Trophoblast cell (in vitro differentiated cells and primary cell): ENCODE data around the gene CA4.

Source experiments
- DNase-seq, 2 donors: peaks; one replicate each; pipeline ENCODE4 v3.0.0-alpha.2; 2016
- H2AFZ ChIP-seq: 2 replicates; pipeline ENCODE4 v1.6.1; 2013; ENCODE audit warnings: low read length, moderate library complexity, mild to moderate bottlenecking; ENCODE audit not compliant: insufficient read depth, poor library complexity
- H2AK5ac ChIP-seq: 2 replicates; pipeline ENCODE4 v1.6.1; 2013; ENCODE audit warnings: mild to moderate bottlenecking, low read length
- H2BK120ac ChIP-seq: 2 replicates; pipeline ENCODE4 v1.6.1; 2013; ENCODE audit warnings: low read length, mild to moderate bottlenecking, moderate library complexity; ENCODE audit not compliant: insufficient read depth, poor library complexity
- H2BK12ac ChIP-seq: 2 replicates; pipeline ENCODE4 v1.6.1; 2013; ENCODE audit warnings: mild to moderate bottlenecking, low read length, moderate library complexity
- H2BK5ac ChIP-seq: 2 replicates; pipeline ENCODE4 v1.6.1; 2013; ENCODE audit warnings: low read length, low read depth, moderate library complexity, mild to moderate bottlenecking; ENCODE audit not compliant: poor library complexity
- H3K14ac ChIP-seq: 2 replicates; pipeline ENCODE4 v1.6.1; 2013; ENCODE audit warnings: mild to moderate bottlenecking, low read length
- H3K18ac ChIP-seq: 2 replicates; pipeline ENCODE4 v1.6.1; 2013; ENCODE audit warnings: mild to moderate bottlenecking, low read length
- H3K23ac ChIP-seq: 2 replicates; pipeline ENCODE4 v1.6.1; 2013; ENCODE audit warnings: low read length
- H3K27ac ChIP-seq: 2 replicates; pipeline ENCODE4 v1.5.1; 2013; ENCODE audit warnings: low read depth, mild to moderate bottlenecking, inconsistent platforms, low read length, moderate library complexity
- H3K27me3 ChIP-seq: 2 replicates; pipeline ENCODE4 v1.6.1; 2013; ENCODE audit warnings: inconsistent platforms, mild to moderate bottlenecking, low read length, moderate library complexity; ENCODE audit not compliant: insufficient read depth
- H3K36me3 ChIP-seq, 2 experiments: 1 replicate in 1 of 2; 2 replicates in 1 of 2; pipeline ENCODE4 v1.6.1; 2013; ENCODE audit warnings: low read length in 2 of 2, mild to moderate bottlenecking in 2 of 2, moderate library complexity in 1 of 2; ENCODE audit not compliant: insufficient read depth in 2 of 2, control insufficient read depth in 1 of 2
- H3K4ac ChIP-seq: 2 replicates; pipeline ENCODE4 v1.6.1; 2013; ENCODE audit warnings: low read depth, mild to moderate bottlenecking, low read length, moderate library complexity
- H3K4me1 ChIP-seq, 2 experiments: 1 replicate in 1 of 2; 2 replicates in 1 of 2; pipeline ENCODE4 v1.6.1; 2013; ENCODE audit warnings: low read length in 2 of 2, mild to moderate bottlenecking in 2 of 2, moderate library complexity in 1 of 2; ENCODE audit not compliant: insufficient read depth in 2 of 2, control insufficient read depth in 1 of 2
- H3K4me2 ChIP-seq: 2 replicates; pipeline ENCODE4 v1.6.1; 2013; ENCODE audit warnings: inconsistent platforms, mild to moderate bottlenecking, low read length, moderate library complexity
- H3K4me3 ChIP-seq: 2 replicates; pipeline ENCODE4 v1.5.1; 2013; ENCODE audit warnings: mild to moderate bottlenecking, low read depth, low read length, inconsistent platforms
- H3K79me1 ChIP-seq: one replicate; pipeline ENCODE4 v1.6.1; 2013; ENCODE audit warnings: low read length
- H3K79me2 ChIP-seq: 2 replicates; pipeline ENCODE4 v1.6.1; 2013; ENCODE audit warnings: low read length, mild to moderate bottlenecking; ENCODE audit not compliant: control insufficient read depth, insufficient read depth, poor library complexity
- H3K9ac ChIP-seq: 2 replicates; pipeline ENCODE4 v1.6.1; 2013; ENCODE audit warnings: mild to moderate bottlenecking, low read length
- H3K9me3 ChIP-seq: 2 replicates; pipeline ENCODE4 v1.6.1; 2013; ENCODE audit warnings: low read depth, mild to moderate bottlenecking, control low read depth, inconsistent platforms, low read length; ENCODE audit not compliant: insufficient read depth
- H4K12ac ChIP-seq: 2 replicates; pipeline ENCODE4 v1.6.1; 2013; ENCODE audit warnings: low read depth, mild to moderate bottlenecking, low read length, moderate library complexity
- H4K8ac ChIP-seq: 2 replicates; pipeline ENCODE4 v1.6.1; 2013; ENCODE audit warnings: low read depth, mild to moderate bottlenecking, low read length, moderate library complexity
- H4K91ac ChIP-seq: one replicate; pipeline ENCODE4 v1.6.1; 2013; ENCODE audit warnings: low read depth, mild to moderate bottlenecking, low read length, moderate library complexity
- WGBS: extraction: QIAGEN DNeasy Blood & Tissue Kit; methylation state at CpG from one replicate; pipeline ENCODE4 v1.1.7; 2013; ENCODE audit warnings: missing lambda C conversion rate; ENCODE audit not compliant: insufficient read length, insufficient coverage; ENCODE audit errors: extremely low coverage; 5-methylcytosine and 5-hydroxymethylcytosine counted together

The CA4 gene

GRCh38 chr17:60151355-60151754, 1.6 kb downstream of the CA4 start:
- H3K4ac ChIP-seq = no peak overlapping the region
- H3K79me2 ChIP-seq = no peaks in the 10 kb centered on the region
- WGBS = no CpG with 5 or more reads among the region's 5 CpGs
- no peak overlapping the region for H3K14ac ChIP-seq
- no peak overlapping the region for H2AK5ac ChIP-seq
- H2BK120ac ChIP-seq = no peak overlapping the region
- peaks cover 30% of the 10 kb centered on the region for H3K27me3 ChIP-seq
- no peak overlapping the region for H4K12ac ChIP-seq
- no peak overlapping the region for H3K4me2 ChIP-seq
- peaks cover 10% of the 10 kb centered on the region for H3K9me3 ChIP-seq
- no peak overlapping the region for H4K91ac ChIP-seq
- H2AFZ ChIP-seq = no peak overlapping the region
- no peak overlapping the region for H3K23ac ChIP-seq
- H3K9ac ChIP-seq = no peak overlapping the region
- no peak overlapping the region for H3K18ac ChIP-seq
- H3K4me1 ChIP-seq = peaks cover 4 to 6% of the 10 kb centered on the region in 2 experiments
- no peak overlapping the region for H3K27ac ChIP-seq
- H3K4me3 ChIP-seq = no peak overlapping the region
- DNase-seq = no peak
- H3K79me1 ChIP-seq = no peaks in the 10 kb centered on the region
- no peak overlapping the region for H2BK12ac ChIP-seq
- H4K8ac ChIP-seq = no peak overlapping the region
- no peaks in the 10 kb centered on the region for H3K36me3 ChIP-seq
- H2BK5ac ChIP-seq = no peak overlapping the region

- Histone ChIP-seq H2BK12ac (no peak overlapping the region), H3K4ac (no peak overlapping the region), H3K4me2 (no peak overlapping the region), H3K18ac (no peak overlapping the region), H3K4me3 (no peak overlapping the region), H3K4me1 (peaks cover 4 to 6% of the 10 kb centered on the region in 2 experiments), H3K27me3 (peaks cover 28% of the 10 kb centered on the region), H4K91ac (no peak overlapping the region), H2BK120ac (no peak overlapping the region), H3K9ac (no peak overlapping the region), H3K79me2 (no peaks in the 10 kb centered on the region), H4K12ac (no peak overlapping the region), H3K23ac (no peak overlapping the region), H4K8ac (no peak overlapping the region), H2AFZ (no peak overlapping the region), H3K14ac (no peak overlapping the region), H3K79me1 (no peaks in the 10 kb centered on the region), H3K27ac (no peak overlapping the region), H3K9me3 (peaks cover 6% of the 10 kb centered on the region), H3K36me3 (no peaks in the 10 kb centered on the region), H2AK5ac (no peak overlapping the region), H2BK5ac (no peak overlapping the region)
- DNase-seq = no peak
- no CpG with 5 or more reads among the region's 12 CpGs for WGBS
These were observed 4.0 kb downstream of the CA4 start for GRCh38 chr17:60153606-60154390.

GRCh38 chr17:60154616-60155426, 5.0 kb downstream of the CA4 start:
- H3K36me3 ChIP-seq = no peaks in the 10 kb centered on the region
- no peak overlapping the region for H3K4me3 ChIP-seq
- H3K4me2 ChIP-seq = no peak overlapping the region
- no peak overlapping the region for H4K91ac ChIP-seq
- no peak overlapping the region for H2BK120ac ChIP-seq
- H3K27me3 ChIP-seq = peaks cover 18% of the 10 kb centered on the region
- no peak overlapping the region for H3K27ac ChIP-seq
- no peak overlapping the region for H2BK12ac ChIP-seq
- H3K23ac ChIP-seq = no peak overlapping the region
- peaks cover under 1 to 3% of the 10 kb centered on the region in 2 experiments for H3K4me1 ChIP-seq
- no peak overlapping the region for H3K14ac ChIP-seq
- H2BK5ac ChIP-seq = no peak overlapping the region
- no peak for DNase-seq
- peaks cover 6% of the 10 kb centered on the region for H3K9me3 ChIP-seq
- no peak overlapping the region for H4K12ac ChIP-seq
- no peak overlapping the region for H2AFZ ChIP-seq
- H2AK5ac ChIP-seq = no peak overlapping the region
- no peak overlapping the region for H3K9ac ChIP-seq
- no peak overlapping the region for H3K18ac ChIP-seq
- H4K8ac ChIP-seq = no peak overlapping the region
- H3K79me2 ChIP-seq = no peaks in the 10 kb centered on the region
- no peak overlapping the region for H3K4ac ChIP-seq
- no peaks in the 10 kb centered on the region for H3K79me1 ChIP-seq
- no CpG with 5 or more reads among the region's 14 CpGs for WGBS

GRCh38 chr17:60155427-60155814, 5.6 kb downstream of the CA4 start:
- Histone ChIP-seq H3K27me3 (peaks cover 13% of the 10 kb centered on the region), H3K23ac (no peak overlapping the region), H2BK5ac (no peak overlapping the region), H3K14ac (no peak overlapping the region), H3K18ac (no peak overlapping the region), H3K9ac (no peak overlapping the region), H3K79me1 (no peaks in the 10 kb centered on the region), H4K12ac (no peak overlapping the region), H3K4me2 (no peak overlapping the region), H3K9me3 (peaks cover 6% of the 10 kb centered on the region), H3K4me1 (no peaks in the 10 kb centered on the region), H2BK12ac (no peak overlapping the region), H2BK120ac (no peak overlapping the region), H4K91ac (no peak overlapping the region), H2AFZ (no peak overlapping the region), H3K36me3 (no peaks in the 10 kb centered on the region), H3K4ac (no peak overlapping the region), H2AK5ac (no peak overlapping the region), H3K4me3 (no peak overlapping the region), H4K8ac (no peak overlapping the region), H3K79me2 (no peaks in the 10 kb centered on the region), H3K27ac (no peak overlapping the region)
- no CpG with 5 or more reads among the region's 3 CpGs for WGBS
- no peak for DNase-seq
